Osteoblast (primary cell): ENCODE measurements around the gene NCK2. TPM values are rescaled to one million over a fixed set of nuclear protein-coding genes. Genes with fewer than 3 reads are reported as not detected.

Source experiments
- DNase-seq: peaks from one replicate; pipeline ENCODE4 v3.0.0; 2011; ENCODE audit warnings: low spot score, mixed read lengths; ENCODE audit not compliant: insufficient read length; ENCODE audit errors: missing footprints
- H2AFZ ChIP-seq: 2 replicates; pipeline ENCODE4 v1.6.0; 2011; ENCODE audit warnings: mild to moderate bottlenecking, low read length
- H3K27ac ChIP-seq: 2 replicates; pipeline ENCODE4 v1.5.1; 2011; ENCODE audit warnings: mild to moderate bottlenecking, low read depth, low read length, moderate library complexity
- H3K27me3 ChIP-seq: 2 replicates; pipeline ENCODE4 v1.6.0; 2012; ENCODE audit warnings: mild to moderate bottlenecking, control low read depth, inconsistent platforms, low read length, moderate library complexity; ENCODE audit not compliant: insufficient read depth
- H3K36me3 ChIP-seq: 2 replicates; pipeline ENCODE4 v1.5.1; 2011; ENCODE audit warnings: mild to moderate bottlenecking, low read length, control low read depth, moderate library complexity; ENCODE audit not compliant: insufficient read depth
- H3K4me1 ChIP-seq: 2 replicates; pipeline ENCODE4 v1.5.1; 2011; ENCODE audit warnings: mild to moderate bottlenecking, low read length, control low read depth, moderate library complexity; ENCODE audit not compliant: insufficient read depth
- H3K4me2 ChIP-seq: 2 replicates; pipeline ENCODE4 v1.6.0; 2011; ENCODE audit warnings: mild to moderate bottlenecking, low read length; ENCODE audit not compliant: insufficient read depth
- H3K4me3 ChIP-seq: fragments of 200-600 bp; sonication (generic); 3 replicates; pipeline ENCODE4 v1.5.1; 2012; ENCODE audit warnings: mild to moderate bottlenecking, low read length, inconsistent platforms; ENCODE audit not compliant: insufficient read depth
- H3K79me2 ChIP-seq: 2 replicates; pipeline ENCODE4 v1.6.0; 2012; ENCODE audit warnings: mild to moderate bottlenecking, low read length, control low read depth, inconsistent platforms; ENCODE audit not compliant: insufficient read depth
- H3K9me3 ChIP-seq: 2 replicates; pipeline ENCODE4 v1.5.1; 2011; ENCODE audit warnings: low read depth, low read length, control low read depth
- H4K20me1 ChIP-seq: 2 replicates; pipeline ENCODE4 v1.6.0; 2012; ENCODE audit warnings: mild to moderate bottlenecking, low read length, control low read depth; ENCODE audit not compliant: insufficient read depth
- CTCF ChIP-seq: IDR thresholded peaks from 2 replicates; pipeline ENCODE4 v1.5.1; 2011; ENCODE audit warnings: mild to moderate bottlenecking, low read depth, low read length, moderate library complexity; ENCODE audit errors: extremely low read depth
- total RNA-seq: library from RNA; depleted of rRNA; stranded (reverse); fragments of >200 nt; gene quantifications from 2 replicates; pipeline ENCODE4 v1.2.3, GENCODE V29; 2012

NCK2 gene
- total RNA-seq, 1 donor: 28.6 TPM

GRCh38 chr2:105782646-105783045 is 37.9 kb downstream of the NCK2 start:
- no peaks in the 10 kb centered on the region for H3K27me3 ChIP-seq
- no peak overlapping the region for H3K4me3 ChIP-seq
- no peak overlapping the region for H3K4me2 ChIP-seq
- DNase-seq: no peak
- H4K20me1 ChIP-seq: peaks cover 45% of the 10 kb centered on the region
- no peak overlapping the region for H3K27ac ChIP-seq
- no peaks in the 10 kb centered on the region for H3K9me3 ChIP-seq
- H3K79me2 ChIP-seq: peaks cover 49% of the 10 kb centered on the region
- H3K36me3 ChIP-seq: no peaks in the 10 kb centered on the region
- TF ChIP-seq CTCF: no peak
- no peaks in the 10 kb centered on the region for H3K4me1 ChIP-seq
- no peak overlapping the region for H2AFZ ChIP-seq

- H4K20me1 ChIP-seq: peaks cover 40% of the 10 kb centered on the region
- TF ChIP-seq CTCF: no peak
Observed at GRCh38 chr2:105783151-105783738, 38.5 kb downstream of the NCK2 start.

GRCh38 chr2:105783972-105784371 is 39.3 kb downstream of the NCK2 start:
- Histone ChIP-seq H3K36me3 (no peaks in the 10 kb centered on the region), H3K4me3 (no peak overlapping the region), H3K9me3 (no peaks in the 10 kb centered on the region), H3K79me2 (peaks cover 42% of the 10 kb centered on the region), H2AFZ (no peak overlapping the region), H3K27ac (no peak overlapping the region), H4K20me1 (peaks cover 40% of the 10 kb centered on the region), H3K27me3 (no peaks in the 10 kb centered on the region), H3K4me2 (no peak overlapping the region), H3K4me1 (peaks cover 10% of the 10 kb centered on the region)
- no peak for DNase-seq
- no peak for TF ChIP-seq CTCF

More at GRCh38 chr2:105783151-105783738, 38.5 kb downstream of the NCK2 start:
- Histone ChIP-seq H2AFZ (no peak overlapping the region), H3K4me2 (no peak overlapping the region), H3K27ac (no peak overlapping the region), H3K27me3 (no peaks in the 10 kb centered on the region), H3K79me2 (peaks cover 46% of the 10 kb centered on the region), H3K4me1 (peaks cover 3% of the 10 kb centered on the region), H3K9me3 (no peaks in the 10 kb centered on the region), H3K36me3 (no peaks in the 10 kb centered on the region), H3K4me3 (no peak overlapping the region)
- DNase-seq: no peak

DNA sequence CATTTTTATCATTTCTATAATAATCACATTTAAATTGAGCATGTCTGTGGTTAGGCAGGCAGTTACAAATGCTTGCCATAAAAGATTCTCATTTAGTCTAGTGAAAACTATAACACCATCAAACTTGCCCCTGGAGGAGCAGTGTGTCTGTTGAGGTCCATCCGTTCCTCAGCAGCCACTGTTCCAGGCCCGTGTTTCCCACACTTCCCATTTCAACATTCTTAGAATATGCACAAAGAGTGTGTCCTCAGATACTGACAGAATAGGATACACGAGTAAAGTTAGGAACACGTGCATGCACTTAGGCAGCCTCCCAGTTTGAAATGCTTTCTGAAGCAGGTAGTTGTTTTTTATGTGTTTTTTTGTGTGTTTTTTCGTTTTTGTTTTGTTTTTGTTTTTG is 39.9 kb downstream of the NCK2 start:
- DNase-seq: no peak
- H2AFZ ChIP-seq: no peak overlapping the region
- H3K79me2 ChIP-seq: peaks cover 44% of the 10 kb centered on the region
- no peaks in the 10 kb centered on the region for H3K27me3 ChIP-seq
- no peak overlapping the region for H3K4me2 ChIP-seq
- no peak overlapping the region for H3K4me3 ChIP-seq
- no peak for TF ChIP-seq CTCF
- no peaks in the 10 kb centered on the region for H3K36me3 ChIP-seq
- H3K4me1 ChIP-seq: peaks cover 15% of the 10 kb centered on the region
- no peak overlapping the region for H3K27ac ChIP-seq
- peaks cover 39% of the 10 kb centered on the region for H4K20me1 ChIP-seq
- no peaks in the 10 kb centered on the region for H3K9me3 ChIP-seq
